Right lobe of liver (tissue), 4 donors: ENCODE results near the gene TGFB2.

Experiments used
- CTCF ChIP-seq, 4 donors: fragments of 200-600 bp in 3 of 4; fragments of 450-650 bp in 1 of 4; IDR thresholded peaks; one replicate each; pipeline versions ENCODE4 v1.5.1 to v1.8.0; 2016 to 2022; ENCODE audit warnings: antibody characterized with exemption in 4 of 4, mild to moderate bottlenecking in 2 of 4
- POLR2A ChIP-seq: fragments of 450-650 bp; IDR thresholded peaks from one replicate; pipeline ENCODE4 v1.6.1; 2017; ENCODE audit warnings: antibody characterized with exemption, mild to moderate bottlenecking
- donor health status: DM: no; HTN: no; CAD: no.
- donor health status: DM: no; HTN: no; CAD: no.
- donor health status: DM: no; HTN: yes; CAD: no.

GRCh38 chr1:218324226-218324580 lies 20.9 kb upstream of the TGFB2 start:
- TF ChIP-seq CTCF (IDR thresholded peaks at IDR 0.05) (no peak), POLR2A (no peak)
